ENCODE data around the gene DNAJB12. TPM values are rescaled to one million over a fixed set of nuclear protein-coding genes. Genes with fewer than 3 reads are reported as not detected.

The DNAJB12 gene
- total RNA-seq, 1 experiment from 2014 or later: 51.0 TPM

GRCh38 chr10:72292223-72292691 is 62.5 kb downstream of the DNAJB12 start:
- Histone ChIP-seq H3K4me1 (ENCODE audit: control insufficient read depth, insufficient read depth, low read length) (peaks cover 32% of the 10 kb centered on the region), H3K4me3 (ENCODE audit: low read depth in 2 of 2, low read length in 2 of 2) (no peak overlapping the region), H3K36me3 (ENCODE audit: control insufficient read depth, insufficient read depth, low read length) (no peaks in the 10 kb centered on the region), H3K27ac (ENCODE audit: low read length) (peak overlapping the region; percentile 78), H3K27me3 (ENCODE audit: control insufficient read depth, insufficient read depth, low read length) (no peaks in the 10 kb centered on the region), H3K9me3 (ENCODE audit: control insufficient read depth, insufficient read depth, low read depth, low read length) (no peaks in the 10 kb centered on the region)
- ATAC-seq (no peak), DNase-seq (ENCODE audit: low read depth, low spot score) (no peak)
- ChIA-PET CTCF (interaction anchor here (0.5 kb wide), 1 partner anchor 11 kb away, joined by 4 read pairs; no protein-coding TSS in a partner anchor), POLR2A (no interaction called here)
- in situ Hi-C loops (cut with HindIII; ENCODE audit: low pct_unique_long_range_greater_than_20kb, low sequenced_read_pairs): no loop called here
- TF ChIP-seq TCF7L2 (IDR thresholded peaks at IDR 0.05; ENCODE audit: low read depth, low read length): no peak
- no peak for TF ChIP-seq SIN3A (IDR thresholded peaks at IDR 0.05; ENCODE audit: borderline replicate concordance, insufficient read depth, low read depth, low read length)
- no peak for TF ChIP-seq POLR2AphosphoS5 (IDR thresholded peaks at IDR 0.05; ENCODE audit: low read depth, low read length)
- no peak for TF ChIP-seq REST (IDR thresholded peaks at IDR 0.05; ENCODE audit: insufficient read depth in 1 of 2, low read depth in 2 of 2, low read length in 1 of 2)
- TF ChIP-seq, protein P1, sequence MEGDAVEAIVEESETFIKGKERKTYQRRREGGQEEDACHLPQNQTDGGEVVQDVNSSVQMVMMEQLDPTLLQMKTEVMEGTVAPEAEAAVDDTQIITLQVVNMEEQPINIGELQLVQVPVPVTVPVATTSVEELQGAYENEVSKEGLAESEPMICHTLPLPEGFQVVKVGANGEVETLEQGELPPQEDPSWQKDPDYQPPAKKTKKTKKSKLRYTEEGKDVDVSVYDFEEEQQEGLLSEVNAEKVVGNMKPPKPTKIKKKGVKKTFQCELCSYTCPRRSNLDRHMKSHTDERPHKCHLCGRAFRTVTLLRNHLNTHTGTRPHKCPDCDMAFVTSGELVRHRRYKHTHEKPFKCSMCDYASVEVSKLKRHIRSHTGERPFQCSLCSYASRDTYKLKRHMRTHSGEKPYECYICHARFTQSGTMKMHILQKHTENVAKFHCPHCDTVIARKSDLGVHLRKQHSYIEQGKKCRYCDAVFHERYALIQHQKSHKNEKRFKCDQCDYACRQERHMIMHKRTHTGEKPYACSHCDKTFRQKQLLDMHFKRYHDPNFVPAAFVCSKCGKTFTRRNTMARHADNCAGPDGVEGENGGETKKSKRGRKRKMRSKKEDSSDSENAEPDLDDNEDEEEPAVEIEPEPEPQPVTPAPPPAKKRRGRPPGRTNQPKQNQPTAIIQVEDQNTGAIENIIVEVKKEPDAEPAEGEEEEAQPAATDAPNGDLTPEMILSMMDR (IDR thresholded peaks at IDR 0.05): no peak
- BruUV-seq (replicated peaks): no TSS peak
- intact Hi-C loops (cut with micrococcal nuclease; ENCODE audit: unreplicated experiment): no loop called here

- no TSS peak for BruUV-seq (replicated peaks)
- no peak for ATAC-seq
- no peaks in the 10 kb centered on the region for H3K9me3 ChIP-seq (ENCODE audit: control insufficient read depth, insufficient read depth, low read depth, low read length)
- in situ Hi-C loops (cut with HindIII; ENCODE audit: low pct_unique_long_range_greater_than_20kb, low sequenced_read_pairs): no loop called here
- no peak for DNase-seq (ENCODE audit: low read depth, low spot score)
- CTCF ChIA-PET: no interaction called here
- no peaks in the 10 kb centered on the region for H3K27me3 ChIP-seq (ENCODE audit: control insufficient read depth, insufficient read depth, low read length)
- peaks cover 35% of the 10 kb centered on the region for H3K4me1 ChIP-seq (ENCODE audit: control insufficient read depth, insufficient read depth, low read length)
- POLR2A ChIA-PET: interaction anchor here (0.6 to 0.7 kb wide), 2 partner anchors 597 to 1335 kb away, joined by 3 to 7 read pairs; no protein-coding TSS in a partner anchor
- TF ChIP-seq, protein P1 (IDR thresholded peaks at IDR 0.05): no peak
- no peak for TF ChIP-seq SIN3A (IDR thresholded peaks at IDR 0.05; ENCODE audit: borderline replicate concordance, insufficient read depth, low read depth, low read length)
- TF ChIP-seq POLR2AphosphoS5 (IDR thresholded peaks at IDR 0.05; ENCODE audit: low read depth, low read length): no peak
- no peak for TF ChIP-seq REST (IDR thresholded peaks at IDR 0.05; ENCODE audit: insufficient read depth in 1 of 2, low read depth in 2 of 2, low read length in 1 of 2)
- peak overlapping the region; percentile 46 for H3K27ac ChIP-seq (ENCODE audit: low read length)
- intact Hi-C loops (cut with micrococcal nuclease; ENCODE audit: unreplicated experiment): no loop called here
- H3K4me3 ChIP-seq (ENCODE audit: low read depth in 2 of 2, low read length in 2 of 2): no peak overlapping the region
- H3K36me3 ChIP-seq (ENCODE audit: control insufficient read depth, insufficient read depth, low read length): no peaks in the 10 kb centered on the region
Observed at GRCh38 chr10:72291019-72291532, 63.6 kb downstream of the DNAJB12 start.
